H9 (cell line): Measurements from ENCODE around the gene FTO. TPM values are rescaled to one million over a fixed set of nuclear protein-coding genes. Genes with fewer than 3 reads are reported as not detected.

ENCODE experiments used
- DNase-seq: peaks from one replicate; pipeline ENCODE4 v3.0.0-alpha.2; 2017
- H2AFZ ChIP-seq: one replicate; pipeline ENCODE4 v1.6.1; 2013; ENCODE audit warnings: mild to moderate bottlenecking, low read length, control low read depth, moderate library complexity
- H2AK5ac ChIP-seq: 2 replicates; pipeline ENCODE4 v1.6.1; 2013; ENCODE audit warnings: low read length, control low read depth, mixed read lengths; ENCODE audit not compliant: insufficient read length
- H2BK120ac ChIP-seq: one replicate; pipeline ENCODE4 v1.6.1; 2013; ENCODE audit warnings: low read depth, mild to moderate bottlenecking, low read length, control low read depth, inconsistent platforms; ENCODE audit not compliant: poor library complexity, severe bottlenecking
- H2BK12ac ChIP-seq: 2 replicates; pipeline ENCODE4 v1.6.1; 2013; ENCODE audit warnings: low read length, control low read depth, mixed read lengths, low read depth; ENCODE audit not compliant: insufficient read length
- H2BK15ac ChIP-seq: 2 replicates; pipeline ENCODE4 v1.6.1; 2013; ENCODE audit warnings: low read depth, low read length, control low read depth
- H2BK20ac ChIP-seq: one replicate; pipeline ENCODE4 v1.6.1; 2013; ENCODE audit warnings: low read depth, mild to moderate bottlenecking, low read length, control low read depth, inconsistent platforms; ENCODE audit not compliant: poor library complexity, severe bottlenecking
- H2BK5ac ChIP-seq: 2 replicates; pipeline ENCODE4 v1.6.1; 2013; ENCODE audit warnings: low read length, control low read depth, mixed read lengths; ENCODE audit not compliant: insufficient read length
- H3K14ac ChIP-seq: 2 replicates; pipeline ENCODE4 v1.6.1; 2013; ENCODE audit warnings: low read length, control low read depth; ENCODE audit not compliant: insufficient read depth
- H3K18ac ChIP-seq: 2 replicates; pipeline ENCODE4 v1.6.1; 2013; ENCODE audit warnings: low read depth, mild to moderate bottlenecking, mixed read lengths, low read length, control low read depth; ENCODE audit not compliant: insufficient read length
- H3K23ac ChIP-seq: 2 replicates; pipeline ENCODE4 v1.6.1; 2013; ENCODE audit warnings: low read length, control low read depth, mixed read lengths, low read depth; ENCODE audit not compliant: insufficient read length
- H3K23me2 ChIP-seq: 2 replicates; pipeline ENCODE4 v1.6.1; 2013; ENCODE audit warnings: low read depth, mild to moderate bottlenecking, mixed read lengths, low read length, control low read depth; ENCODE audit not compliant: insufficient read length, poor library complexity, severe bottlenecking
- H3K27ac ChIP-seq: 2 replicates; pipeline ENCODE4 v1.5.1; 2013; ENCODE audit warnings: low read length, control low read depth, mixed read lengths, low read depth; ENCODE audit not compliant: insufficient read length
- H3K27me3 ChIP-seq: 2 replicates; pipeline ENCODE4 v1.6.1; 2013; ENCODE audit warnings: low read length, control low read depth, inconsistent platforms; ENCODE audit not compliant: insufficient read depth
- H3K4ac ChIP-seq: 2 replicates; pipeline ENCODE4 v1.6.1; 2013; ENCODE audit warnings: low read depth, mild to moderate bottlenecking, control low read depth, inconsistent platforms, low read length, moderate library complexity
- H3K4me1 ChIP-seq: 2 replicates; pipeline ENCODE4 v1.6.1; 2013; ENCODE audit warnings: low read length, control low read depth, inconsistent platforms; ENCODE audit not compliant: insufficient read depth
- H3K4me2 ChIP-seq: 2 replicates; pipeline ENCODE4 v1.6.1; 2013; ENCODE audit warnings: low read length, control low read depth, mixed read lengths; ENCODE audit not compliant: insufficient read length, insufficient read depth
- H3K56ac ChIP-seq: 2 replicates; pipeline ENCODE4 v1.6.1; 2013; ENCODE audit warnings: low read depth, mild to moderate bottlenecking, mixed read lengths, low read length, control low read depth; ENCODE audit not compliant: insufficient read length
- H3K79me1 ChIP-seq: 2 replicates; pipeline ENCODE4 v1.6.1; 2013; ENCODE audit warnings: low read depth, mild to moderate bottlenecking, moderate library complexity, low read length, control low read depth, inconsistent platforms; ENCODE audit not compliant: insufficient read depth, poor library complexity, severe bottlenecking
- H3K79me2 ChIP-seq: 2 replicates; pipeline ENCODE4 v1.6.1; 2013; ENCODE audit warnings: low read length, control low read depth, inconsistent platforms; ENCODE audit not compliant: insufficient read depth
- H3K9ac ChIP-seq: 2 replicates; pipeline ENCODE4 v1.6.1; 2013; ENCODE audit warnings: low read length, control low read depth, mixed read lengths; ENCODE audit not compliant: insufficient read length; ENCODE audit errors: extremely low read depth
- H3K9me3 ChIP-seq: one replicate; pipeline ENCODE4 v1.6.1; 2013; ENCODE audit warnings: low read depth, low read length, inconsistent platforms; ENCODE audit not compliant: control insufficient read depth
- H3T11ph ChIP-seq: one replicate; pipeline ENCODE4 v1.6.1; 2013; ENCODE audit warnings: mild to moderate bottlenecking, low read length, control low read depth, inconsistent platforms
- H4K20me1 ChIP-seq: one replicate; pipeline ENCODE4 v1.6.1; 2013; ENCODE audit not compliant: control insufficient read depth, insufficient read length, insufficient read depth
- H4K5ac ChIP-seq: 2 replicates; pipeline ENCODE4 v1.6.1; 2013; ENCODE audit warnings: low read depth, mild to moderate bottlenecking, mixed read lengths, low read length, control low read depth; ENCODE audit not compliant: insufficient read length
- H4K8ac ChIP-seq: replicated peaks from 2 replicates; pipeline ENCODE4 v1.6.1; 2013; ENCODE audit warnings: low read length, control low read depth, mixed read lengths, low read depth; ENCODE audit not compliant: insufficient read length
- H4K91ac ChIP-seq: 2 replicates; pipeline ENCODE4 v1.6.1; 2013; ENCODE audit warnings: low read depth, mild to moderate bottlenecking, moderate library complexity, mixed read lengths, low read length, control low read depth; ENCODE audit not compliant: insufficient read length
- H3K27ac Mint-ChIP-seq, 3 experiments: 2 replicates in 2 of 3; 3 replicates in 1 of 3; pipeline ENCODE4 v1.8.0; 2020 to 2021; ENCODE audit warnings: mixed read lengths in 3 of 3, mild to moderate bottlenecking in 1 of 3, moderate library complexity in 1 of 3
- H3K27me3 Mint-ChIP-seq: 2 replicates; pipeline ENCODE4 v1.8.0; 2021; ENCODE audit warnings: low read depth, mild to moderate bottlenecking, moderate library complexity, mixed read lengths
- H3K36me3 Mint-ChIP-seq, 3 experiments: 2 replicates in 2 of 3; 3 replicates in 1 of 3; pipeline ENCODE4 v1.8.0; 2020 to 2021; ENCODE audit warnings: low read depth in 3 of 3, mixed read lengths in 3 of 3; ENCODE audit not compliant: insufficient read depth in 1 of 3
- H3K4me1 Mint-ChIP-seq, 2 experiments: 2 replicates each; pipeline ENCODE4 v1.8.0; 2020; ENCODE audit warnings: mixed read lengths in 2 of 2
- H3K4me3 Mint-ChIP-seq, 2 experiments: 2 replicates in 1 of 2; 3 replicates in 1 of 2; pipeline ENCODE4 v1.8.0; 2020 to 2021; ENCODE audit warnings: mild to moderate bottlenecking in 2 of 2, mixed read lengths in 2 of 2, moderate library complexity in 1 of 2
- H3K9me3 Mint-ChIP-seq, 2 experiments: 2 replicates in 1 of 2; 3 replicates in 1 of 2; pipeline ENCODE4 v1.8.0; 2020; ENCODE audit warnings: mild to moderate bottlenecking in 2 of 2, mixed read lengths in 2 of 2, moderate library complexity in 1 of 2
- CTCF ChIP-seq: fragments of 200-600 bp; sonication (generic); conservative IDR thresholded peaks from 3 replicates; pipeline ENCODE4 v1.8.0; 2021; ENCODE audit warnings: antibody characterized with exemption, mild to moderate bottlenecking
- WGBS: extraction: QIAGEN DNeasy Blood & Tissue Kit; methylation state at CpG from one replicate; pipeline ENCODE4 v1.1.7; 2013; ENCODE audit warnings: missing lambda C conversion rate, low lambda C conversion rate, mixed read lengths; ENCODE audit not compliant: insufficient read length; ENCODE audit errors: extremely low coverage; 5-methylcytosine and 5-hydroxymethylcytosine counted together
- total RNA-seq: library from RNA; stranded (reverse); gene quantifications from 2 replicates; pipeline ENCODE4 v1.2.1, GENCODE V29; 2021

The FTO gene
- total RNA-seq, 1 experiment from 2014 or later = 67.9 TPM

GRCh38 chr16:53711390-53711789 lies 7.4 kb downstream of the FTO start:
- Mint-ChIP-seq H3K27ac (no peak overlapping the region), H3K36me3 (no peaks in the 10 kb centered on the region), H3K9me3 (no peaks in the 10 kb centered on the region), H3K4me1 (peaks cover 10 to 11% of the 10 kb centered on the region in 2 experiments), H3K27me3 (no peaks in the 10 kb centered on the region), H3K4me3 (no peak overlapping the region)
- H3K23me2 ChIP-seq = no peaks in the 10 kb centered on the region
- H2BK120ac ChIP-seq = no peak overlapping the region
- no peak overlapping the region for H3K9ac ChIP-seq
- H3K79me1 ChIP-seq = peaks cover 3% of the 10 kb centered on the region
- no peak overlapping the region for H2BK12ac ChIP-seq
- no peaks in the 10 kb centered on the region for H4K20me1 ChIP-seq
- DNase-seq = no peak
- TF ChIP-seq CTCF = no peak
- H3K4me1 ChIP-seq = peaks cover 3% of the 10 kb centered on the region; the same call in 1 of the 2 replicates
- 0 out of 2 replicates have a peak, but pooled peaks cover 1% of the 10 kb centered on the region for H3K79me2 ChIP-seq
- no peaks in the 10 kb centered on the region for H3K27me3 ChIP-seq
- H3K27ac ChIP-seq = no peak overlapping the region
- H2BK15ac ChIP-seq = no peak overlapping the region
- H2AK5ac ChIP-seq = no peak overlapping the region
- no peak overlapping the region for H3K4me2 ChIP-seq
- no peak overlapping the region for H3K23ac ChIP-seq
- H3K4ac ChIP-seq = no peak overlapping the region
- H4K8ac ChIP-seq = no peak overlapping the region
- no peak overlapping the region for H3K14ac ChIP-seq
- H3T11ph ChIP-seq = no peak overlapping the region
- no CpG with 5 or more reads among the region's 3 CpGs for WGBS
- H4K5ac ChIP-seq = no peak overlapping the region
- no peak overlapping the region for H3K18ac ChIP-seq
- no peak overlapping the region for H2AFZ ChIP-seq
- no peaks in the 10 kb centered on the region for H3K9me3 ChIP-seq
- no peak overlapping the region for H4K91ac ChIP-seq
- H3K56ac ChIP-seq = no peak overlapping the region
- no peak overlapping the region for H2BK5ac ChIP-seq
- H2BK20ac ChIP-seq = no peak overlapping the region
